ENCODE results near the gene ZNF800.
"Not testable (repeated sequence)": the region's sequence is repeated elsewhere in the genome, so short reads cannot be mapped to it uniquely, and the experiment has no call there.

The ZNF800 gene

GRCh38 chr7:127392566-127393367 is at the start of gene ZNF800:
Gene ZNF800, minus strand, starts transcription at chr7:127392708. Its CDS starts 1,151 bp downstream, at chr7:127391557.
- DNase-seq = peak; percentile 91

- DNase-seq = no peak
Measured at GRCh38 chr7:127440206-127440605, 47.7 kb upstream of the ZNF800 start.

- DNase-seq = no peak
Measured at GRCh38 chr7:127438836-127439235, 46.3 kb upstream of the ZNF800 start.

- DNase-seq = no peak
Measured at GRCh38 chr7:127437837-127438236, 45.3 kb upstream of the ZNF800 start.

- no peak for DNase-seq
Measured at GRCh38 chr7:127437241-127437640, 44.7 kb upstream of the ZNF800 start.

GRCh38 chr7:127429281-127429680 is 36.8 kb upstream of the ZNF800 start:
- not testable (repeated sequence) for DNase-seq

GRCh38 chr7:127419196-127419595 is 26.7 kb upstream of the ZNF800 start:
- no peak for DNase-seq

GRCh38 chr7:127418459-127418858 is 26.0 kb upstream of the ZNF800 start:
- no peak for DNase-seq

GRCh38 chr7:127417346-127417745 is 24.8 kb upstream of the ZNF800 start:
- no peak for DNase-seq

GRCh38 chr7:127415060-127415742 is 22.7 kb upstream of the ZNF800 start:
- DNase-seq = no peak

- peak; percentile 55 for DNase-seq
Measured at GRCh38 chr7:127413962-127414361, 21.5 kb upstream of the ZNF800 start.

GRCh38 chr7:127413326-127413725 is 20.8 kb upstream of the ZNF800 start:
- no peak for DNase-seq

GRCh38 chr7:127411176-127411575 is 18.7 kb upstream of the ZNF800 start:
- DNase-seq = no peak

- DNase-seq = no peak
Measured at GRCh38 chr7:127409629-127410028, 17.1 kb upstream of the ZNF800 start.

- no peak for DNase-seq
Measured at GRCh38 chr7:127404286-127405072, 12.0 kb upstream of the ZNF800 start.

GRCh38 chr7:127396184-127396583 is 3.7 kb upstream of the ZNF800 start:
- peak; percentile 18 for DNase-seq

- peak; percentile 18 for DNase-seq
Measured at GRCh38 chr7:127395104-127395503, 2.6 kb upstream of the ZNF800 start.

GRCh38 chr7:127393368-127394058 is 1.0 kb upstream of the ZNF800 start:
- no peak for DNase-seq

GRCh38 chr7:127392182-127392565 is 334 bp downstream of the ZNF800 start:
- DNase-seq = peak; percentile 72

- peak; percentile 65 for DNase-seq
Measured at GRCh38 chr7:127391591-127392181, 822 bp downstream of the ZNF800 start.

GRCh38 chr7:127390817-127391590 is 1.5 kb downstream of the ZNF800 start:
- no peak for DNase-seq
